Activated T-cell treated with anti-CD3 and anti-CD28 coated beads for 24 hours (primary cell): Measurements from ENCODE around the gene DOK7.

ENCODE experiments used
- DNase-seq: peaks from one replicate; pipeline ENCODE4 v3.0.0-alpha.2; 2020; ENCODE audit warnings: low read depth

The DOK7 gene

GRCh38 chr4:3463556-3464348, 646 bp downstream of the DOK7 start:
- no peak for DNase-seq

GRCh38 chr4:3464349-3464905, 1.3 kb downstream of the DOK7 start:
- DNase-seq = no peak

GRCh38 chr4:3464911-3465697, 2.0 kb downstream of the DOK7 start:
- no peak for DNase-seq

GRCh38 chr4:3465698-3466671, 2.9 kb downstream of the DOK7 start:
- no peak for DNase-seq

GRCh38 chr4:3466691-3467600, 3.8 kb downstream of the DOK7 start:
- no peak for DNase-seq

GRCh38 chr4:3467601-3468031, 4.5 kb downstream of the DOK7 start:
- DNase-seq = no peak

- no peak for DNase-seq
These were observed 5.0 kb downstream of the DOK7 start for GRCh38 chr4:3468154-3468553.

GRCh38 chr4:3468804-3469203, 5.7 kb downstream of the DOK7 start:
- no peak for DNase-seq

GRCh38 chr4:3469386-3470243, 6.5 kb downstream of the DOK7 start:
- no peak for DNase-seq

- no peak for DNase-seq
These were observed 7.4 kb downstream of the DOK7 start for GRCh38 chr4:3470244-3471097.

- DNase-seq = no peak
These were observed 8.1 kb downstream of the DOK7 start for GRCh38 chr4:3471098-3471760.

- no peak for DNase-seq
These were observed 8.8 kb downstream of the DOK7 start for GRCh38 chr4:3471886-3472285.

GRCh38 chr4:3472411-3473141, 9.5 kb downstream of the DOK7 start:
- DNase-seq = no peak

GRCh38 chr4:3473181-3473950, 10.3 kb downstream of the DOK7 start:
- DNase-seq = no peak

- DNase-seq = no peak
These were observed 11.1 kb downstream of the DOK7 start for GRCh38 chr4:3473996-3474765.
